Hepatocyte (in vitro differentiated cells): Measurements from ENCODE around the gene SDC3. TPM values are rescaled to one million over a fixed set of nuclear protein-coding genes. Genes with fewer than 3 reads are reported as not detected.
A peak's percentile ranks its signal among the peaks of the same experiment; 100 is the strongest.
"Not testable (repeated sequence)": the region's sequence is repeated elsewhere in the genome, so short reads cannot be mapped to it uniquely, and the experiment has no call there.

Experiments used
- DNase-seq: peaks from one replicate; pipeline ENCODE4 v3.0.0-alpha.2; 2016; ENCODE audit warnings: low spot score
- H2AFZ ChIP-seq: fragments of 200-600 bp; sonication (generic); 2 replicates; pipeline ENCODE4 v1.6.0; 2016; ENCODE audit warnings: antibody characterized with exemption, mild to moderate bottlenecking
- H3K27ac ChIP-seq: fragments of 200-600 bp; sonication (generic); 2 replicates; pipeline ENCODE4 v1.5.1; 2016; ENCODE audit warnings: mild to moderate bottlenecking
- H3K27me3 ChIP-seq: fragments of 200-600 bp; sonication (generic); 2 replicates; pipeline ENCODE4 v1.6.1; 2016
- H3K36me3 ChIP-seq: fragments of 200-600 bp; sonication (generic); replicated peaks from 2 replicates; pipeline ENCODE4 v1.5.1; 2016; ENCODE audit warnings: low read depth; ENCODE audit not compliant: insufficient read depth
- H3K4me1 ChIP-seq: fragments of 200-600 bp; sonication (generic); 2 replicates; pipeline ENCODE4 v1.5.1; 2016; ENCODE audit warnings: mild to moderate bottlenecking, moderate library complexity; ENCODE audit not compliant: insufficient read depth
- H3K4me2 ChIP-seq: fragments of 200-600 bp; sonication (generic); 2 replicates; pipeline ENCODE4 v1.6.0; 2016
- H3K4me3 ChIP-seq: fragments of 200-600 bp; sonication (generic); 2 replicates; pipeline ENCODE4 v1.5.1; 2016; ENCODE audit warnings: mild to moderate bottlenecking
- H3K79me2 ChIP-seq: fragments of 200-600 bp; sonication (generic); 2 replicates; pipeline ENCODE4 v1.6.0; 2017; ENCODE audit warnings: mild to moderate bottlenecking
- H3K9me2 ChIP-seq: fragments of 200-600 bp; sonication (generic); replicated peaks from 2 replicates; pipeline ENCODE4 v1.6.0; 2017; ENCODE audit warnings: mild to moderate bottlenecking; ENCODE audit not compliant: insufficient read depth
- H3K9me3 ChIP-seq: fragments of 200-600 bp; sonication (generic); 2 replicates; pipeline ENCODE4 v1.5.1; 2016; ENCODE audit warnings: low read depth, mild to moderate bottlenecking
- H4K20me1 ChIP-seq: fragments of 200-600 bp; sonication (generic); 2 replicates; pipeline ENCODE4 v1.6.0; 2016; ENCODE audit warnings: mild to moderate bottlenecking; ENCODE audit not compliant: insufficient read depth, poor library complexity, severe bottlenecking
- EZH2 ChIP-seq: fragments of 200-600 bp; sonication (generic); IDR thresholded peaks from 2 replicates; pipeline ENCODE4 v1.6.1; 2016; ENCODE audit warnings: antibody characterized with exemption, mild to moderate bottlenecking, borderline replicate concordance
- EZH2phosphoT487 ChIP-seq: fragments of 200-600 bp; sonication (generic); IDR thresholded peaks from one replicate; pipeline ENCODE4 v1.6.1; 2018; ENCODE audit warnings: antibody characterized with exemption, mild to moderate bottlenecking, low read depth, moderate library complexity; ENCODE audit not compliant: unreplicated experiment, severe bottlenecking
- WGBS: methylation state at CpG from one replicate; pipeline ENCODE4 v1.1.6; 2016; ENCODE audit warnings: low lambda C conversion rate; ENCODE audit errors: missing lambda C conversion rate; 5-methylcytosine and 5-hydroxymethylcytosine counted together
- polyA plus RNA-seq: library from polyadenylated mRNA; unstranded; fragments of >200 nt; fragmentation: Nextera tagmentation; extraction: Ambion mirVana; gene quantifications from 2 replicates; pipeline ENCODE4 v1.2.1, GENCODE V29; 2016
- total RNA-seq: library from RNA; depleted of rRNA; stranded (reverse); fragments of >200 nt; gene quantifications from 2 replicates; pipeline ENCODE4 v1.2.3, GENCODE V29; 2014
- TF ChIP-seq, protein P1 (sequence below): fragments of 200-600 bp; sonication (generic); IDR thresholded peaks from 2 replicates; pipeline ENCODE4 v1.5.1; 2016; ENCODE audit warnings: antibody characterized with exemption, mild to moderate bottlenecking; ENCODE audit not compliant: poor library complexity

The SDC3 gene
- total and polyA plus RNA-seq, 2 experiments from 2014 or later = 33.5 to 60.0 TPM

DNA sequence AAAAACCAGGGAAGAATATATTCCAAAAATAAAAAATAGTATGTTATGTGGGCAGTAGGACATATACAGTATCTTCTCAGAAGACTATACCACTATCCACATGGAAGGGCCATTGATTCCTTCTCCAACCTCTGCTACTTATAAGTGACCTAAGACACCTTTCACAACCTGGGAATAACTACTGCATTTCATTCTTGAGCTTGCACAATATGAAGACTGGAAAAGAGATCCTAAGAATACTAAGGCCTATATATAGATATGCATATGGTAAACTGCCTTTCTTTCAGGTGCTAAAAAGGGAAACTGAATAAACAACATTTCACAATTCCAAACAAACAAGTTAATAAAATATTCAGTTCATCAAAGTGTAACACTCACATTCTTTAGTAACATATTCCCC lies 32.0 kb upstream of the SDC3 start:
- Histone ChIP-seq H3K4me3 (no peak overlapping the region), H3K79me2 (peaks cover 78% of the 10 kb centered on the region), H3K9me3 (no peaks in the 10 kb centered on the region), H4K20me1 (peaks cover 39% of the 10 kb centered on the region), H3K9me2 (no peaks in the 10 kb centered on the region), H3K27me3 (no peaks in the 10 kb centered on the region), H3K4me1 (no peaks in the 10 kb centered on the region), H2AFZ (no peak overlapping the region), H3K4me2 (no peak overlapping the region), H3K36me3 (no peaks in the 10 kb centered on the region), H3K27ac (no peak overlapping the region)
- DNase-seq = no peak
- TF ChIP-seq EZH2 (no peak), EZH2phosphoT487 (no peak)
- TF ChIP-seq, protein P1, sequence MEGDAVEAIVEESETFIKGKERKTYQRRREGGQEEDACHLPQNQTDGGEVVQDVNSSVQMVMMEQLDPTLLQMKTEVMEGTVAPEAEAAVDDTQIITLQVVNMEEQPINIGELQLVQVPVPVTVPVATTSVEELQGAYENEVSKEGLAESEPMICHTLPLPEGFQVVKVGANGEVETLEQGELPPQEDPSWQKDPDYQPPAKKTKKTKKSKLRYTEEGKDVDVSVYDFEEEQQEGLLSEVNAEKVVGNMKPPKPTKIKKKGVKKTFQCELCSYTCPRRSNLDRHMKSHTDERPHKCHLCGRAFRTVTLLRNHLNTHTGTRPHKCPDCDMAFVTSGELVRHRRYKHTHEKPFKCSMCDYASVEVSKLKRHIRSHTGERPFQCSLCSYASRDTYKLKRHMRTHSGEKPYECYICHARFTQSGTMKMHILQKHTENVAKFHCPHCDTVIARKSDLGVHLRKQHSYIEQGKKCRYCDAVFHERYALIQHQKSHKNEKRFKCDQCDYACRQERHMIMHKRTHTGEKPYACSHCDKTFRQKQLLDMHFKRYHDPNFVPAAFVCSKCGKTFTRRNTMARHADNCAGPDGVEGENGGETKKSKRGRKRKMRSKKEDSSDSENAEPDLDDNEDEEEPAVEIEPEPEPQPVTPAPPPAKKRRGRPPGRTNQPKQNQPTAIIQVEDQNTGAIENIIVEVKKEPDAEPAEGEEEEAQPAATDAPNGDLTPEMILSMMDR = no peak

DNA sequence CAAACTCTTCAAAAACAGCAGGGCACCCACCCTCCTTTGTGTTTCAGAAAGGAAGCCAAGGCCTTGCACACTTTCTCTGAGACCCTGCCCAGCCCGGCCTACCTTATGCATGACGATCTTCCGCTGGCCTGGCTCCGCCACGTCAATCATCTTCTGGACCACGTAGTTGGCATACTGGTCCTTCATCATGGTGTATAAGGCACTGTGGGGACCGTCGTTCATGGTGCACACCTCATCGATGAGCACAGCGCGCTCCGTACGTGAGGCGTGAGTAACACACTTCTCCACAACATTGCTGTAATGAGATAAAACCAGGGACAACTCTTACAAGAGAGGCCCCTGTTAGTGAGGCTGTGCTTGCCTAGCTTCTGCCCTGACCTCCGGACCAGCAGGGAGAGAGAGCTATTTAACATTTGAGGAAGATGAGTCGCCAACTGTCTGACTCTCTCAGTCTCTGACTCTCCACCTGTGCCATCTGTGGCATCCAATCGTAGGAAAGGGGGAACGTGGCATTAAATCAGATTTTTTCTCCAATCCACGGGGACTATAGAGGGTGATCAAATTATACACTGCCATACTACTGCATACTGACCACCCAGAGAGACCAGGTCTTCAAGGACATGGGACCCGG lies 28.1 kb upstream of the SDC3 start:
- Histone ChIP-seq H3K9me2 (no peaks in the 10 kb centered on the region), H3K27ac (no peak overlapping the region), H3K4me3 (no peak overlapping the region), H3K9me3 (no peaks in the 10 kb centered on the region), H3K36me3 (no peaks in the 10 kb centered on the region), H3K4me2 (no peak overlapping the region), H3K4me1 (peaks cover 10% of the 10 kb centered on the region), H3K27me3 (no peaks in the 10 kb centered on the region), H4K20me1 (peaks cover 38% of the 10 kb centered on the region), H3K79me2 (peaks cover 49% of the 10 kb centered on the region), H2AFZ (no peak overlapping the region)
- DNase-seq = no peak
- TF ChIP-seq, protein P1 = no peak
- TF ChIP-seq EZH2 (no peak), EZH2phosphoT487 (no peak)
- WGBS = 97% methylated on average over 20 of the region's 20 CpGs

DNA sequence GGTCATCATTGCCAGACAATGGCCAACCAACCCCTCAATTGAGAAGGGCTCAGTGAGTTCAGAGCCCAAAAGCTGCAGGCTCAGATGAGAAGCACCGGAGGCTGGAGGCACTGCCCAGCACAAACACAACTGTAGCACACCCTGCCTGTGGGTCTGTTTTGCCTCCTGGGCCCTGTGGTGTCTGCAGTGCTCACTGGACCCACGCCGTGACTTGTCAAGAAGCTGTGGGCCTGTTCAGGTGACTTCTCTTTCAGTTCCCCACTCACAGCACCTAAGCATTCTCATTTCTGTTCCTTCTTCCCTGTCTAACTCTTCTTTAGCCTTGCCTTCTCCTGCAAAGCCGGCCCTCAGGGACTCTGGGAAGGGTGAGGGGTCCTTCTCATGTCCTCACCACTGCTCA lies 27.2 kb upstream of the SDC3 start:
- not testable (repeated sequence) for H3K27ac ChIP-seq, H3K36me3 ChIP-seq, DNase-seq, H3K9me2 ChIP-seq, H3K27me3 ChIP-seq, H3K4me3 ChIP-seq, H3K4me2 ChIP-seq, H2AFZ ChIP-seq, H3K9me3 ChIP-seq
- Histone ChIP-seq H4K20me1 (peaks cover 30% of the 10 kb centered on the region), H3K4me1 (peaks cover 10% of the 10 kb centered on the region), H3K79me2 (peaks cover 40% of the 10 kb centered on the region)
- 100% methylated on average over 1 of the region's 4 CpGs for WGBS

DNA sequence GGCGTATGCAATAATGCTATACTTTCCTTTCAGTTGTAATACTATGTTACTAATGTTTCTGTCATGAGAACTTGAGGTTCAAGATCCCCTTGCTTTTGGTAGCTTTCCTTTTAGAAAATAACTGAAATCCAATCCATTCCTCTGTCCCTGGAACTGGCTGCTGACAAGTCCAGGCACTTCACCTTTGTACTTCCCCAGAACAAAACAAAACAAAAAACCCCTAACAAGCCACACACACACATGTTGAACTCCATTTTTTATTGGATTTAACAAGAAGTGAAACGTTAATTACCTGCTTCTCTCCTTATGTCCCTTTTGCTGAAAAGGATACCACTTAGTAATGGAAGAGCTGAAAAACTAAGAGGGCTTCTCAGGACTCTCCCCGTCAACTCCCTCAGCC lies 26.1 kb upstream of the SDC3 start:
- H3K4me2 ChIP-seq = no peak overlapping the region
- peaks cover 29% of the 10 kb centered on the region for H3K79me2 ChIP-seq
- H3K4me1 ChIP-seq = peaks cover 10% of the 10 kb centered on the region
- DNase-seq = no peak
- no peaks in the 10 kb centered on the region for H3K36me3 ChIP-seq
- 83% methylated on average over 3 of the region's 3 CpGs for WGBS
- no peak overlapping the region for H2AFZ ChIP-seq
- no peak overlapping the region for H3K4me3 ChIP-seq
- no peaks in the 10 kb centered on the region for H3K9me2 ChIP-seq
- H4K20me1 ChIP-seq = peaks cover 25% of the 10 kb centered on the region
- H3K27me3 ChIP-seq = no peaks in the 10 kb centered on the region
- H3K9me3 ChIP-seq = no peaks in the 10 kb centered on the region
- TF ChIP-seq, protein P1 = no peak
- TF ChIP-seq EZH2 (no peak), EZH2phosphoT487 (no peak)
- peak overlapping the region; percentile 25 for H3K27ac ChIP-seq
